H1 (cell line): Measurements from ENCODE around the gene FA2H.

Source experiments
- CTCF ChIP-seq, 3 experiments: IDR thresholded peaks; 1 replicate in 2 of 3; 2 replicates in 1 of 3; pipeline versions ENCODE4 v1.5.1 to v1.6.1; 2011; ENCODE audit warnings: low read length in 3 of 3, mild to moderate bottlenecking in 3 of 3, inconsistent platforms in 2 of 3, low read depth in 1 of 3, moderate library complexity in 1 of 3; ENCODE audit not compliant: insufficient read depth in 1 of 3; ENCODE audit errors: control extremely low read depth in 1 of 3
- EP300 ChIP-seq, 2 experiments: IDR thresholded peaks; 1 replicate in 1 of 2; 2 replicates in 1 of 2; pipeline ENCODE4 v1.6.1; 2011 to 2012; ENCODE audit warnings: low read depth in 2 of 2, low read length in 2 of 2, mild to moderate bottlenecking in 2 of 2, borderline replicate concordance in 1 of 2, inconsistent platforms in 1 of 2, moderate library complexity in 1 of 2
- EZH2 ChIP-seq: fragments of 200-600 bp; sonication (generic); IDR thresholded peaks from 2 replicates; pipeline ENCODE4 v1.7.1; 2012; ENCODE audit warnings: low read depth, mild to moderate bottlenecking, moderate library complexity, low read length, inconsistent platforms; ENCODE audit not compliant: severe bottlenecking
- POLR2A ChIP-seq, 2 experiments: IDR thresholded peaks; 1 replicate in 1 of 2; 2 replicates in 1 of 2; pipeline ENCODE4 v1.6.1; 2011; ENCODE audit warnings: low read depth in 2 of 2, low read length in 2 of 2, mild to moderate bottlenecking in 2 of 2; ENCODE audit errors: control extremely low read depth in 1 of 2
- POLR2AphosphoS5 ChIP-seq: IDR thresholded peaks from 2 replicates; pipeline ENCODE4 v1.6.1; 2011; ENCODE audit warnings: low read depth, low read length
- RAD21 ChIP-seq, 2 experiments: IDR thresholded peaks in 1 of 2; conservative IDR thresholded peaks in 1 of 2; 2 replicates each; pipeline ENCODE4 v1.6.1; 2011; ENCODE audit warnings: low read depth in 2 of 2, low read length in 2 of 2, improper control_type of control experiment in 1 of 2, inconsistent platforms in 1 of 2, mild to moderate bottlenecking in 1 of 2, moderate library complexity in 1 of 2
- SIN3A ChIP-seq, 2 experiments: IDR thresholded peaks in 1 of 2; conservative IDR thresholded peaks in 1 of 2; 2 replicates each; pipeline ENCODE4 v1.6.1; 2011 to 2012; ENCODE audit warnings: low read length in 2 of 2, improper control_type of control experiment in 1 of 2, low read depth in 1 of 2, mild to moderate bottlenecking in 1 of 2
- SRF ChIP-seq: IDR thresholded peaks from 2 replicates; pipeline ENCODE4 v1.6.1; 2011; ENCODE audit warnings: mild to moderate bottlenecking, low read depth, low read length, moderate library complexity
- TCF12 ChIP-seq: IDR thresholded peaks from 2 replicates; pipeline ENCODE4 v1.6.1; 2011; ENCODE audit warnings: low read depth, mild to moderate bottlenecking, low read length
- YY1 ChIP-seq: IDR thresholded peaks from 2 replicates; pipeline ENCODE4 v1.6.1; 2011; ENCODE audit warnings: low read depth, mild to moderate bottlenecking, low read length

GRCh38 chr16:74680681-74681080, 93.9 kb downstream of the FA2H start:
- TF ChIP-seq CTCF (IDR thresholded peaks at IDR 0.05; ENCODE audit: control extremely low read depth in 1 of 3, insufficient read depth in 1 of 3, low read depth in 1 of 3, low read length in 3 of 3), result no peak
- no peak for TF ChIP-seq SRF
- TF ChIP-seq YY1, result no peak
- no peak for TF ChIP-seq EP300 (IDR thresholded peaks at IDR 0.05; ENCODE audit: borderline replicate concordance in 1 of 2, low read depth in 2 of 2, low read length in 2 of 2)
- TF ChIP-seq POLR2AphosphoS5, result no peak
- no peak for TF ChIP-seq SIN3A (conservative IDR thresholded peaks at IDR 0.05 in 1 of 2, IDR thresholded peaks at IDR 0.05 in 1 of 2; ENCODE audit: low read depth in 1 of 2, low read length in 2 of 2)
- no peak for TF ChIP-seq TCF12
- TF ChIP-seq EZH2, result no peak
- no peak for TF ChIP-seq POLR2A (IDR thresholded peaks at IDR 0.05; ENCODE audit: control extremely low read depth in 1 of 2, low read depth in 2 of 2, low read length in 2 of 2)
- no peak for TF ChIP-seq RAD21 (IDR thresholded peaks at IDR 0.05 in 1 of 2, conservative IDR thresholded peaks at IDR 0.05 in 1 of 2; ENCODE audit: low read depth in 2 of 2, low read length in 2 of 2)
